Activated naive CD8-positive, alpha-beta T cell (primary cell): ENCODE results near the gene TFAP2D.

Experiments used
- H3K27ac Mint-ChIP-seq: one replicate; pipeline ENCODE4 v1.8.0; 2021; ENCODE audit warnings: mixed read lengths
- H3K27me3 Mint-ChIP-seq: one replicate; pipeline ENCODE4 v1.8.0; 2021; ENCODE audit warnings: mixed read lengths
- H3K36me3 Mint-ChIP-seq: one replicate; pipeline ENCODE4 v1.8.0; 2021; ENCODE audit warnings: mixed read lengths
- H3K4me1 Mint-ChIP-seq: one replicate; pipeline ENCODE4 v1.8.0; 2021; ENCODE audit warnings: low read depth, mixed read lengths
- H3K4me3 Mint-ChIP-seq: one replicate; pipeline ENCODE4 v1.8.0; 2021; ENCODE audit warnings: mild to moderate bottlenecking, mixed read lengths
- H3K9me3 Mint-ChIP-seq: one replicate; pipeline ENCODE4 v1.8.0; 2021; ENCODE audit warnings: low read depth, mixed read lengths

Gene TFAP2D

DNA sequence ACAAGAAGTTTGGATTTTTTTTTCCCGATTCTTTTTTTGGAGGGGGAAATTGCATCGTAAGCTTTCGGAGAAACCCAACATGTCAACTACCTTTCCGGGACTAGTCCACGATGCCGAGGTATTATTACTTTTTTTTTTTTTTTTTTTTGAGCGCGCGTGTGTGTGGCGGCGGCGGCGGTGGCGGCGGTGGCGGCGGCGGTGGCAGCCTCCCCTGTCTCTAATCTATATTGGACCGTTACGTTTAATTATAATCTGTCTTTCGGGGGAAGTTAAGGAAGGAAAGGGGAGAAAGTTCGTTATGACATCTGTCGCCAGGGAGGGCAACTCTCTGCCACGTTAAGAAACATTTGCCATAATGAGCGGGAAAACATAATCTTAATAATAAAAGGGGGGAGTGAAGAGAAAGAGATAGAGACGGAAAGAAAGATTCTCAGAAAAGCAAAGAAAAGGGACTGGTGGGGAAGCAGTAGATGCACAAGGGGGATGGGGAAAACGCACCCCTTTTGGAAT lies 706 bp downstream of the TFAP2D start:
- Mint-ChIP-seq H3K36me3 (peaks cover 2% of the 10 kb centered on the region), H3K4me3 (no peak overlapping the region), H3K4me1 (no peaks in the 10 kb centered on the region), H3K27me3 (peaks cover 42% of the 10 kb centered on the region), H3K9me3 (no peaks in the 10 kb centered on the region), H3K27ac (no peak overlapping the region)

DNA sequence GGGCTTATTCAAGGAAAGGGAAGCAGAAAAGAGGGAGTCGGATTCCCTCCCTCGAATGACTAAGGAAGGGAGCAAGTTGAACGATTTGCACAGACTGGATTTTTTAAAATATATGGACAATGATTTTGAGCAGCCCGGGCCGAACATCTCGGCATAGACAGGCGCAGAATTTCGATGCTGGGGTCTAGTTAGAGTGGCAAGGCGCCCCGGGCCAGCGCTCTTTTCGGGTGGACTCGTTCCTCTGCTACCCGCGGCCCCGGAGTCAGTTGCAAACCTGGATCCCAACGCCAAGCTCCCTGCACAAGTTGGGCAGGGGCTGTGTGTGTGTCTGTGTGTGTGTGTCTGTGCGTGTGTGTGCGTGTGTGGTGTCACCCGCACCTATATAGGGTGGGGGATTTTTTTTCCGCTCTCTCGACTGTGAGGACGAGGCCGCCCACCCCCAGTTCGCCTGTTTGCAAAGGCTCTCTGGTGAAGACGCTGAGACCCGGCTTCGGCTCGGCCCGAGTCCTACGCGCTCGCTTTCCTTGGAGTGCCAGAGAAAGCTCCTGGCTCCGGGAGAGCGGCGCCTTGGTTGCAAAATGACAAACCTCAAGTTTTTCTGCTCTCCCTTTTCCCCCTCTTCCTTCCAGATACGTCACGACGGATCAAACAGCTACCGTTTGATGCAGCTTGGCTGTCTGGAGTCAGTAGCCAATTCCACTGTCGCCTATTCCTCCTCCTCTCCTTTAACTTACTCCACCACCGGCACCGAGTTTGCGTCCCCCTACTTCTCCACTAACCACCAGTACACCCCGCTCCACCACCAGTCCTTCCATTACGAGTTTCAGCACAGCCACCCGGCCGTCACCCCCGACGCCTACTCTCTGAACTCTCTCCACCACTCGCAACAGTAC lies 1.4 kb downstream of the TFAP2D start:
- H3K27ac Mint-ChIP-seq: no peak overlapping the region
- H3K36me3 Mint-ChIP-seq: peaks cover 2% of the 10 kb centered on the region
- H3K4me1 Mint-ChIP-seq: no peaks in the 10 kb centered on the region
- no peak overlapping the region for H3K4me3 Mint-ChIP-seq
- no peaks in the 10 kb centered on the region for H3K9me3 Mint-ChIP-seq
- peaks cover 43% of the 10 kb centered on the region for H3K27me3 Mint-ChIP-seq

DNA sequence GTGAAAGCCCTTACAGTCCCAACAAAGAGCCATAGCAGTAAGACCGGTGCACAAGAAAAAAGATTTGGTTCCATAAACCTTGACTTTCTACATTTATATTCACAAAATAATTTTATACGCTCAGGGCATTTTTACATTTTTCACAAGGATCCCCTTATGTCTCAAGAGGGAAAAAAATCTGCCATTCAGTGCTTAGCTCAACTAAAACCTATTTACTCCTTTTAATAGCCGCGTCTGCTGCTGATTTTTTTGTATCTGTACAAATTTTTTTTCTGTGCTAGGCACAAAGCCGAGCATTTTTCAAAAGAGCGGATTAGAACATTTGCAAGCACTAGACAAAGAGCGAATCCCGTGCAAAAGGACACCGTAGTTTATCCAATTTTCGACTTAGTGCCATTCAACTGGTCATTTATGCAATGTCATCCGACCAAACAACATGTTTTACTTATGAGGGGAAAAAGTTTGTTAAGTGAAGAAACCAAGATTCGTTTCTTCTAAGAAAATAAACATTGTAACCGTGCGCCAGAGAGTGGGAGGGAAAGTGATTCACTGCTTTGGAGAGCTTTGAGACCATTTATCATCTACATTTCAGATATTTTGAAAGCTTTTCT lies 3.7 kb downstream of the TFAP2D start:
- Mint-ChIP-seq H3K27me3 (peaks cover 45% of the 10 kb centered on the region), H3K27ac (no peak overlapping the region), H3K9me3 (peaks cover 8% of the 10 kb centered on the region), H3K4me3 (no peak overlapping the region), H3K4me1 (no peaks in the 10 kb centered on the region), H3K36me3 (peaks cover 2% of the 10 kb centered on the region)

DNA sequence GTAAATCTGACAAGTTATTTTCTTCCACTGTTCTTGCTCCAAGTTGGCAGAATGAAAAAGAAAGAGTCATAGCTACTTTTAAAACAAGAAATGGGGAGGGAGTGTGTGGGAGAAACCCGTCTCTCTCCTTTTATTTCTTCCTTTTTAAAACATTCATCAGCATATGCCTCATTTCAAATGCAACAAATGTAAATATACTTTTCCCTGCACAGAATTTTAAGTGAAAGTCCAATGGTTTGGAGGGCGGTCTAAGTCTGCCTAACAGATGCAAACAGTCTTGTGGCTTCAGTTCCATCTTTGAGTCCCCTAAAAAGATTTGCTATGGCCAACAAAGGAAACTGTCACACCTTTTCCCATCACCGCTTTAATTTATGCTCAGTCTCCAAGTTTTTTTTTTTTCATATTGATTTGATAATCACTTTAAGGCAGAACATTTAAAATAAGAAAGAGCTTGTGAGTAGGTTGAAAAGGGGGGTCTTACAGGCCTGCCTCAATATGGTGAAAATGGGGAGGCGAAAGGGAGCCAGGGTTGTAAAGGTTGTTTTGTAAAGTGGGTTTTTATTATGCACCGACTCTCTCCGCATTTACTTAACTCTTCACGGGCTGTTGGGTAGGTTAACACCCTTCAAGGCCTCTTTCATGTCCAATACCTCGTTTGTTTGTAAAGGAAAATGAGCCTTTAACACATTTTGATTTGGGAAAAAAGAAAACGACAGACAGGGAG lies 4.6 kb downstream of the TFAP2D start:
- H3K36me3 Mint-ChIP-seq: peaks cover 2% of the 10 kb centered on the region
- H3K4me1 Mint-ChIP-seq: no peaks in the 10 kb centered on the region
- H3K9me3 Mint-ChIP-seq: peaks cover 8% of the 10 kb centered on the region
- peaks cover 48% of the 10 kb centered on the region for H3K27me3 Mint-ChIP-seq
- H3K27ac Mint-ChIP-seq: no peak overlapping the region
- no peak overlapping the region for H3K4me3 Mint-ChIP-seq

DNA sequence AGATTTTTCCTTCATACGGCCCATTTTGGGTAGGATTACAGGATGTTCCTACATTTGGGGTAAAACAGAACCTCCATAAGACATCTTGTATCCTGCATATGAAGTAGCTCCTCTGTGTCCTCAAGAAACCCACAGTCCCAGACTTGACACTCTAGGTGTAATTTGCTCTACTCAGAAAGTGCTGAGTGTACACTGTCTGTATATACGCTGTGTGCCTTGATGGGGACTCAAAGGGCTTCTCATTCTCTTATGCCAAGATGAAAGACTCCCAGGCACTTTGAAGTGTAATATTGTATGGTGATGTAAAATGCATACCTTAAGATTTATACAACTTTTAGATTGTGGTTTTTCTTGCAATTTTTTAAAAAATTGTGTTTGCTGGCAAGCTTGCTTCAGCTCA lies 5.2 kb downstream of the TFAP2D start:
- Mint-ChIP-seq H3K27ac (no peak overlapping the region), H3K4me1 (no peaks in the 10 kb centered on the region), H3K36me3 (peaks cover 2% of the 10 kb centered on the region), H3K4me3 (no peak overlapping the region), H3K9me3 (peaks cover 8% of the 10 kb centered on the region), H3K27me3 (peaks cover 51% of the 10 kb centered on the region)

DNA sequence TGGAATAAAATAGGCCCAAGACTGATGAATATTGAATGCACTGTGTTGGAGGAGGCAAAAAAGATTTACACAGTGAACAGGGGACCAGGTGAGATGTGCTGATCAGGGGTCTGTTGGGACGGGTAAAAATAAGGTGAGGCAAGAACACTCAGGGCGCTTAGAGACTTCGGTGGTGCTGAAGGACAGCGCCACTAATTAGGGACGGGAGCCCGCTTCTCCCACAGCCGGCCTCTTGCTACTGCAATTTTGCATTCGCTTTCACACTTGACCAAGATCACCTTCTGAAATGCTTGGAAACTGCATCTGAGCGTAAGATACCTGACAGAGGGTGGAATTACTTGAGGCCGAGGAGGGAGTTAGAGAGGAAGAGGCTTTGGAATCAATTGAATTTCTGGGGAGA lies 7.3 kb downstream of the TFAP2D start:
- Mint-ChIP-seq H3K36me3 (peaks cover 2% of the 10 kb centered on the region), H3K27ac (no peak overlapping the region), H3K4me3 (no peak overlapping the region), H3K4me1 (peaks cover 3% of the 10 kb centered on the region), H3K9me3 (peaks cover 11% of the 10 kb centered on the region), H3K27me3 (peaks cover 53% of the 10 kb centered on the region)

DNA sequence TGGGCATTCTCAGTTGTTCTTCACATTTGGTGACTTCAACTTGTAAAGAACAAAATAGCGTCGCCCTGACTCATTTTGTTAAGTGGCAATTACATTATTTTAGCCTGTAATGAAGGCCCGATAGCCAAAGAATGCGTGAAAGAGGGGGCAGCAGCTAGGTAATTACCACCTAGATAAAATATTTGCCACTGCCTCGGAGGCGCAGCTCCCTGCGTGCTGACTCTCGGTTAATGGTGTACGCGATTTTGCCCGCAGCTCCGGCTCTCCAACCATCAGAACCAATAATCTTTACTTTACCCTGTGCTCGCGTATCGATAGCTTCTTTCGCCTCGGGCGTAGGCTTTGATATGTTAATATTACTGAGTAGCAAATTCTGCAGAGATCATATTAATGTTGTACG lies 8.7 kb downstream of the TFAP2D start:
- Mint-ChIP-seq H3K9me3 (peaks cover 15% of the 10 kb centered on the region), H3K27ac (no peak overlapping the region)

DNA sequence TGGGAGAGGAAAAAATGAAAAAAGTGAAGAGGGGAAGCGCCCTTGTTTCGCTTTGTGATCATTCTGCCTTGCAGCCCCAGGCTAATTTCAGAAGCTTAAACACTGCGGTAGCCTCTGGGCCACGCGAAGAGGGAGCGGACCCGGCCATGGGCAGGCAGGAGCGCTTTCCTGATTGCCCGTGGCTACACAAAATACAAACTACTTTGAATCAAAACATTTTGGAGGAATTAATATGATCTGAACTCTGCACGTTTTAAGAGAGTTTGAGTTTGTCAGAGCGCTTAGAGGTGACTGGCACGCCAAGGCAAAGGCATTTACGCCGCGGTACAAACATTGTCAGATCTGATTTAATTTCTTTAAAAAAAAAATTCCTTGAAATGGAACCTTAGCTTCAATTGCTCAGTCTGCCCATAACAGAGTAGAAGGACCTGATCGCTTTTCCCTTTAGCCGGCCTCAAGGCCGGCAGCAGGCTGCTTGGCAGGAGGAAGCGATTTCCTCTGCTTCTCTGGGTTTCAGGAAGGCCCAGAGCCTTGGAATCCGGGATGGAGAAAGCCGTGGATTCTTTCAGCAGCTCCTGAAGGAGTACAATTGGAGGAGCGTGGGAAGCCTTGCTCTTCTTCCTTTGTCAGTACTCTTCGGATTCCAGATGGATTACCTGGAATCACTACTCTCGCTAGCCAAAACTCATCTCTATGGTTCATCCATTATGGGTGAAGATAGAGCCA lies 9.7 kb downstream of the TFAP2D start:
- H3K36me3 Mint-ChIP-seq: peaks cover 2% of the 10 kb centered on the region
- H3K27ac Mint-ChIP-seq: no peak overlapping the region
- H3K27me3 Mint-ChIP-seq: peaks cover 44% of the 10 kb centered on the region
- peaks cover 15% of the 10 kb centered on the region for H3K9me3 Mint-ChIP-seq
- no peak overlapping the region for H3K4me3 Mint-ChIP-seq
- peaks cover 3% of the 10 kb centered on the region for H3K4me1 Mint-ChIP-seq

More for the DNA sequence above, 8.7 kb downstream of the TFAP2D start:
- H3K36me3 Mint-ChIP-seq: peaks cover 2% of the 10 kb centered on the region
- H3K4me3 Mint-ChIP-seq: no peak overlapping the region
- H3K4me1 Mint-ChIP-seq: peaks cover 3% of the 10 kb centered on the region
- H3K27me3 Mint-ChIP-seq: peaks cover 46% of the 10 kb centered on the region

DNA sequence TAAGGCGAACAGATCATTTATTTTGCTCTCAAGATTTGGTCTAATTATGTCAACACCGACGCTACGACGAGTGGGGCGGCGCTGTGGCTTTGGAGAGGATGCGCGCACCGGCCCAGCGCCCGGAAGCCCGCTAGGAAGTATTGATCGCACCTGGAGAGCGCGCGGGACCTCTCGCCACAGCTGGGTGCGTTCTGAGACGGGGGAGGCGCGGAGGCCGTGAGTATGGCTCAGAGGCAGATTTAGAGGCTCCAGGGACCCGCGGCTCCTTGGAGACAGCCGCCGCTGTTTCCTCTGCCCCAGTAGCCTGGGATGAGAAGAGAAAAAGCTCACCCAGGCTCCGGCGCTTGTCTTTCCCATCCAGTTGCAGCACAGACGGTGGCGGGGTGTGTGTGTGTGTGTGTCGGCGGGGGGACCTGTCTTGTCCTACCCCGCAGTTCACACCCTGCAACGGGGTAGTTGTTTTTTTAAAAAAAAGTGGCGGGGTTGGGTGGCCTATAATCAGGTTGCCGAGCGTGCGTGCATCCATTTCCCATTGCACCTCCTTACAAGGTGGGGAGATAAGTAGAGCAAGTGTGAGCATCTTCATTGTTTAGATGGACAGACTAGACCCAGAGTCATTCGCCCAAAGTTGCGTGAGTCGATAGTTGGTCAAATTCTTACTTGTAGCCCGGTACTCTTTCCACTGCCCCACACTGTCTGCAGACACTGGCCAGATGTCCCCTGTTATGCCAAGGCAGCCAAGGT lies 11.2 kb downstream of the TFAP2D start:
- Mint-ChIP-seq H3K27ac (no peak overlapping the region), H3K4me1 (peaks cover 3% of the 10 kb centered on the region), H3K36me3 (peaks cover 2% of the 10 kb centered on the region), H3K27me3 (peaks cover 41% of the 10 kb centered on the region), H3K4me3 (no peak overlapping the region), H3K9me3 (peaks cover 15% of the 10 kb centered on the region)

DNA sequence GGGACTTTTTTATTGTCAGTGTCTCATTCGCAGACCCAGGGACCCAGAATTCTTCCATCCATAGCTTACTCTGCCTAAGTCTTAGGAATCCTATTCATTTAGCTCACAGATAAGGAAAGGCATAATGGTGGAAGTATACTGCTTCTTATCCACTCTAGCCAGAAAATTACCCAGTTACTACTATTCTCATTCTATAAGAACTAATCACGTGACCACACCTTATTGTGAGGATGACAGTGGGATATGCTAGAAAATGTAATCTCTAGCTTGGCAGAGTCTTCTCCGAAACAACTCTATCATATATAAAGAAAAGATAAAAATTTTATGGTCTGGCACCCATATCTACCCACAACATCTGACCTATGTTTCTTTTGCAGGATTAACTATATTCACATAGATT lies 21.2 kb downstream of the TFAP2D start:
- Mint-ChIP-seq H3K9me3 (peaks cover 4% of the 10 kb centered on the region), H3K4me1 (no peaks in the 10 kb centered on the region), H3K36me3 (no peaks in the 10 kb centered on the region), H3K27ac (no peak overlapping the region), H3K4me3 (no peak overlapping the region), H3K27me3 (no peaks in the 10 kb centered on the region)

DNA sequence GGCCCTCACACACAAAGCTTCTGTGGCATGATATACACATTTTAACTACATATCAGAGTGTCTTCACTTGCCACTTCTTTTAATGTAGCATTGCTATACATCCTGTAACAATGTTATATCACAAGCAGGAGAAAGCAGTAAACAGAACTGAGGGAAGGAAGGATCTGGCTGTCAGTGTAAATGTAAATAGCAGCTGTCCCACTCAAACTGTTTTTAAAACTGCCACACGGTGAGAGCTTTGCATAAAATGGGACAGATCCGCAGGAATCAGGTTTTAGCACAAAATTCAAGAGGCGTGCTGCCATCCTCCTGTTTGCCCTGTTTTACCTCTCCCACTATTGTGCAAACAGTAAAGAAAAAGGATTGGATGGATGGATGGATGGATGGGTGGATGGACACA lies 28.8 kb downstream of the TFAP2D start:
- Mint-ChIP-seq H3K4me3 (no peak overlapping the region), H3K9me3 (peaks cover 8% of the 10 kb centered on the region), H3K4me1 (no peaks in the 10 kb centered on the region), H3K27ac (no peak overlapping the region), H3K36me3 (no peaks in the 10 kb centered on the region), H3K27me3 (peaks cover 2% of the 10 kb centered on the region)

DNA sequence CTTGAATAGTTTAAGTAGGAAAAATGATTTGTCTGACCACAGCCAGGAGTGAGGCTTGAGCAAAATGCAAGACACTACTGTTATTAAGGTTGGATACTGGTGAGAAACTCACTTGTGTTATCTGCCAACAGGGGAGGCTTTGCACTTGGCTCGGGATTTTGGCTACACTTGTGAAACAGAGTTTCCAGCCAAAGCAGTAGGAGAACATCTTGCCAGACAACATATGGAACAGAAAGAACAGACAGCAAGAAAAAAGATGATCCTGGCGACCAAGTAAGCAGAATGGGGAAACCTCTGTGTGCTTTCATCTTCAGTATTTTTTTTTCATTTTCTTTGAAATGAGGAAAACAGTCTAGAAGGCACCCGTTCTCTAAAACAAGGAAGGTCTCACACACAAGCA lies 31.6 kb downstream of the TFAP2D start:
- no peaks in the 10 kb centered on the region for H3K9me3 Mint-ChIP-seq
- H3K4me3 Mint-ChIP-seq: no peak overlapping the region
- H3K36me3 Mint-ChIP-seq: no peaks in the 10 kb centered on the region
- peaks cover 2% of the 10 kb centered on the region for H3K27me3 Mint-ChIP-seq
- H3K4me1 Mint-ChIP-seq: no peaks in the 10 kb centered on the region
- no peak overlapping the region for H3K27ac Mint-ChIP-seq

DNA sequence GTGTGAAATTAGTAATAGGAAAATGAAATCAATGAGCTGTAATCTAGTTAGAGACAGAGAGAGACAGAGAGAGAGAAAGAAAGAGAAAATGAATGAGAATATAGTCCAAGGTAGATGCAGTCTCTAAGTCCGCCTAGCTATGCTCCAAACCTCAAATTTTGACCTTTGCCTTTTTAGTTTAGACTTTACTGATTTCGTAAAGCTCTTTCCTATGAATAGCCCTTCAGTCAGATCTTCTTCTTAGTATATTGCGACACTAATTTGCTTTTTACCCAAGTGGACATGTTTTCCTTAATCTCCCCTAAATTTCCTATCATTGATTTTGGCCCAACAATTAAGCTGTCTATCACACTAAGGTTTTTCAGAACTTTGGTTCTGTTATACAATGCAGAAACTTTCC lies 49.5 kb downstream of the TFAP2D start:
- Mint-ChIP-seq H3K36me3 (no peaks in the 10 kb centered on the region), H3K4me1 (no peaks in the 10 kb centered on the region), H3K27me3 (no peaks in the 10 kb centered on the region), H3K27ac (no peak overlapping the region), H3K9me3 (peaks cover 7% of the 10 kb centered on the region), H3K4me3 (no peak overlapping the region)

DNA sequence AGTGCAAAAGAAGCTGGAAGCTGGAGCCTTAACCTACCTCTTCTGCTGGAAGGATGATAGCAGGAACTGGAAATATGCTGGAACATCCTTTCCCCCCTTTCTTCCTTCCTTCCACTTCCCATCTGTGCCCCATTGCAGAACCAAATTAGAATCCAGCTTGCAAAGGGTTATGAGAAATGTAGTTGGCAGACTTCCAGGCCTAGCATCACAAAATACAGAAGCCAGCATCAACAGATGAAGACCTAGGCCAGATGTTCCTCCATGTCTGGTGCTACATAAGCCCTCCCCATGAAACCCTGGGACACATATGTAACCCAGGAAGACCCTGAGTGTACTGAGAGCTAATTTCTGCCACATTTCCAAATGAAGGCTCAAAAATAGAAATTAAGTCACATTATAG lies 65.4 kb downstream of the TFAP2D start:
- H3K27ac Mint-ChIP-seq: no peak overlapping the region
- H3K27me3 Mint-ChIP-seq: peaks cover 3% of the 10 kb centered on the region
- H3K4me1 Mint-ChIP-seq: no peaks in the 10 kb centered on the region
- no peaks in the 10 kb centered on the region for H3K36me3 Mint-ChIP-seq
- peaks cover 7% of the 10 kb centered on the region for H3K9me3 Mint-ChIP-seq
- H3K4me3 Mint-ChIP-seq: no peak overlapping the region
